Testis (tissue), 2 donors: ENCODE results near the gene POT1.

Experiments used
- POLR2A ChIP-seq: fragments of 450-650 bp; IDR thresholded peaks from one replicate; pipeline ENCODE4 v1.6.1; 2017; ENCODE audit warnings: antibody characterized with exemption, mild to moderate bottlenecking, moderate library complexity
- TF ChIP-seq, protein P1 (sequence below), 3 experiments: fragments of 450-650 bp in 2 of 3; fragments of 200-600 bp in 1 of 3; sonication (generic) in 1 of 3; IDR thresholded peaks; one replicate each; pipeline ENCODE4 v1.5.1; 2016 to 2019; ENCODE audit warnings: antibody characterized with exemption in 3 of 3, mild to moderate bottlenecking in 2 of 3, moderate library complexity in 1 of 3

DNA sequence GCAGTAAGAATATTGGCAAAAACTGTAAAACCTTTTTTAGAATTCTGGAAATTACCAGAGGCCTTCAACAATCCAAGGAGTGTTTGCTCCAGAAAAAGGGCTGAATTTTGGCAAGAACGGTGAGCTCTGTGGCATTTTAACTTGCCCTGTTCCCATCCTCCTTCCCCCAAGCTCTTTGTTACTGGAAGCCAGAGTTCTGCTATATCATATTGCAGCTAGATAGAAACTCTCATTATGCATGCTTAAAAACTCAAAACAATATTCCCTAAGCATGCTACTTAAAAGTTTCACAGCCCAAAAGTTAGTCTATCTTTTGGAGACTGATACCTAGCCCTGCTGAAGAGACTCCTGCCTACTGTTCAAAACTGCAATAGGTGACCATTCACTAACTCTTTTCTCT lies 93.5 kb downstream of the POT1 start:
- TF ChIP-seq, protein P1, sequence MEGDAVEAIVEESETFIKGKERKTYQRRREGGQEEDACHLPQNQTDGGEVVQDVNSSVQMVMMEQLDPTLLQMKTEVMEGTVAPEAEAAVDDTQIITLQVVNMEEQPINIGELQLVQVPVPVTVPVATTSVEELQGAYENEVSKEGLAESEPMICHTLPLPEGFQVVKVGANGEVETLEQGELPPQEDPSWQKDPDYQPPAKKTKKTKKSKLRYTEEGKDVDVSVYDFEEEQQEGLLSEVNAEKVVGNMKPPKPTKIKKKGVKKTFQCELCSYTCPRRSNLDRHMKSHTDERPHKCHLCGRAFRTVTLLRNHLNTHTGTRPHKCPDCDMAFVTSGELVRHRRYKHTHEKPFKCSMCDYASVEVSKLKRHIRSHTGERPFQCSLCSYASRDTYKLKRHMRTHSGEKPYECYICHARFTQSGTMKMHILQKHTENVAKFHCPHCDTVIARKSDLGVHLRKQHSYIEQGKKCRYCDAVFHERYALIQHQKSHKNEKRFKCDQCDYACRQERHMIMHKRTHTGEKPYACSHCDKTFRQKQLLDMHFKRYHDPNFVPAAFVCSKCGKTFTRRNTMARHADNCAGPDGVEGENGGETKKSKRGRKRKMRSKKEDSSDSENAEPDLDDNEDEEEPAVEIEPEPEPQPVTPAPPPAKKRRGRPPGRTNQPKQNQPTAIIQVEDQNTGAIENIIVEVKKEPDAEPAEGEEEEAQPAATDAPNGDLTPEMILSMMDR (IDR thresholded peaks at IDR 0.05) = no peak
- no peak for TF ChIP-seq POLR2A
